Subcutaneous adipose tissue (tissue), 4 donors: Measurements from ENCODE around the gene RAB27A. TPM values are rescaled to one million over a fixed set of nuclear protein-coding genes. Genes with fewer than 3 reads are reported as not detected.

ENCODE experiments used
- CTCF ChIP-seq: fragments of 450-650 bp; IDR thresholded peaks from one replicate; pipeline ENCODE4 v1.5.1; 2016; ENCODE audit warnings: low read depth, mild to moderate bottlenecking, control low read depth, antibody characterized with exemption, moderate library complexity
- total RNA-seq, 4 donors: library from RNA; depleted of rRNA; stranded (reverse); fragments of >200 nt; gene quantifications; one replicate each; pipeline ENCODE4 v1.1.0, GENCODE V29; 2016

Gene RAB27A
- total RNA-seq = 10 to 100 TPM in 2 of 4 donors, 1 to 10 TPM in 2; 6.6 to 16.5 (median 10.5) TPM

GRCh38 chr15:55289746-55290527 is at the start of gene RAB27A:
Gene RAB27A, minus strand, starts transcription at chr15:55289813. Its CDS starts 54,879 bp downstream, at chr15:55234934.
- TF ChIP-seq CTCF = no peak

GRCh38 chr15:55337160-55337559 is 47.5 kb upstream of the RAB27A start:
- TF ChIP-seq CTCF = no peak

- no peak for TF ChIP-seq CTCF
These were observed 45.4 kb upstream of the RAB27A start for GRCh38 chr15:55334997-55335396.

- TF ChIP-seq CTCF = no peak
These were observed 44.8 kb upstream of the RAB27A start for GRCh38 chr15:55334371-55334770.

DNA sequence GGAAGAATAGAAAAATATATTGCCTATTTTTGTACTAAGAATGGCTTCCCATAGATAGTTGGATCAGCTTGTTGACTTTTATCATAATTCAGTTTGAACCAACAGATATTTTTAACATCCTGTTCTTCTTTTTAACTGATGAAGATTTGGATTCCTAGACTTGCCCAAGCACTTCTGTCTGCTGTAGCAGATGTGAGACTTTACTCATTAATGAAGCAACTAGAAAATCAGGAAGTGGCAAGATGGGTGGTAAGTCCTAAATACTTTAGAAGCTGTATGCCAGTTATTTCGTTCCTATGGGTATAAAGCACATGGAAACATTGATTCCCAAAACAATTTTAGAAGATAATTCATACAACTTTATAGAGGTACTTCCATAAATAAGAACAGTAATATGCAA is 37.8 kb upstream of the RAB27A start:
- no peak for TF ChIP-seq CTCF

GRCh38 chr15:55322467-55322866 is 32.9 kb upstream of the RAB27A start:
- no peak for TF ChIP-seq CTCF

GRCh38 chr15:55320963-55321362 is 31.4 kb upstream of the RAB27A start:
- TF ChIP-seq CTCF = no peak
